Activated CD4-positive, alpha-beta T cell treated with anti-CD3 and anti-CD28 coated beads for 48 hours (primary cell): Measurements from ENCODE around the gene C6orf141.
A peak's percentile ranks its signal among the peaks of the same experiment; 100 is the strongest.

ENCODE experiments used
- DNase-seq: peaks from one replicate; pipeline ENCODE4 v3.0.0-alpha.2; 2020

Gene C6orf141

GRCh38 chr6:49550492-49551077, at the start of gene C6orf141:
Gene C6orf141 (plus strand): TSS chr6:49550668. CDS start chr6:49550793, 125 bp downstream.
- peak; percentile 54 for DNase-seq

- DNase-seq, result no peak
These were observed 45.8 kb upstream of the C6orf141 start for GRCh38 chr6:49504666-49505065.

- no peak for DNase-seq
These were observed 43.8 kb upstream of the C6orf141 start for GRCh38 chr6:49506569-49507111.

- no peak for DNase-seq
These were observed 41.1 kb upstream of the C6orf141 start for GRCh38 chr6:49509342-49509741.

- DNase-seq, result no peak
These were observed 37.1 kb upstream of the C6orf141 start for GRCh38 chr6:49513153-49513989.

- no peak for DNase-seq
These were observed 35.6 kb upstream of the C6orf141 start for GRCh38 chr6:49514571-49515484.

- no peak for DNase-seq
These were observed 34.9 kb upstream of the C6orf141 start for GRCh38 chr6:49515485-49516146.

GRCh38 chr6:49516147-49516505, 34.3 kb upstream of the C6orf141 start:
- no peak for DNase-seq

GRCh38 chr6:49517919-49518318, 32.5 kb upstream of the C6orf141 start:
- no peak for DNase-seq

- DNase-seq, result no peak
These were observed 30.8 kb upstream of the C6orf141 start for GRCh38 chr6:49519660-49520059.

- DNase-seq, result no peak
These were observed 27.5 kb upstream of the C6orf141 start for GRCh38 chr6:49522710-49523593.

GRCh38 chr6:49523901-49524300, 26.6 kb upstream of the C6orf141 start:
- DNase-seq, result no peak

- no peak for DNase-seq
These were observed 25.9 kb upstream of the C6orf141 start for GRCh38 chr6:49524541-49524940.

- DNase-seq, result no peak
These were observed 23.9 kb upstream of the C6orf141 start for GRCh38 chr6:49526598-49526997.

- no peak for DNase-seq
These were observed 23.1 kb upstream of the C6orf141 start for GRCh38 chr6:49527320-49527719.

- no peak for DNase-seq
These were observed 21.9 kb upstream of the C6orf141 start for GRCh38 chr6:49528571-49528970.

GRCh38 chr6:49530141-49530776, 20.2 kb upstream of the C6orf141 start:
- DNase-seq, result no peak

- DNase-seq, result no peak
These were observed 18.5 kb upstream of the C6orf141 start for GRCh38 chr6:49531774-49532569.

GRCh38 chr6:49535795-49536194, 14.7 kb upstream of the C6orf141 start:
- no peak for DNase-seq

- DNase-seq, result no peak
These were observed 11.4 kb upstream of the C6orf141 start for GRCh38 chr6:49539102-49539501.
